HCT116 (cell line): ENCODE measurements around the gene ELAC1. TPM values are rescaled to one million over a fixed set of nuclear protein-coding genes. Genes with fewer than 3 reads are reported as not detected.

Experiments
- ATAC-seq: fragments of 200-7000 bp; cut with Tn5 transposase; 2 replicates; pipeline ENCODE4 v1.9.1; 2020; ENCODE audit warnings: mild to moderate bottlenecking, moderate library complexity
- BruUV-seq: library from RNA; stranded (reverse); fragments of 400-500 nt; replicated peaks from 2 replicates; lab custom pipeline; 2021; lab: Mats Ljungman, UMichigan
- CTCF ChIA-PET: fragments of 300-600 bp; sonication (Branson Sonifier 250); formaldehyde crosslinking; loops from one replicate; lab custom pipeline; 2021; ENCODE audit warnings: antibody characterized with exemption; lab: Charles Lee
- POLR2A ChIA-PET: fragments of 300-600, 350-600 bp; sonication (Branson Sonifier 250); formaldehyde crosslinking; loops from one replicate; lab custom pipeline; 2021; ENCODE audit warnings: antibody characterized with exemption; lab: Charles Lee
- RAD21 ChIA-PET, 2 experiments: fragments of 300-600 bp; sonication (Branson Sonifier 250); formaldehyde crosslinking; loops; one replicate each; lab custom pipeline; 2023; ENCODE audit warnings: low total read pairs in 2 of 2; ENCODE audit not compliant: uncharacterized antibody in 2 of 2, unreplicated experiment in 2 of 2, low non-redundant PET in 1 of 2; lab: Charles Lee
- DNase-seq: peaks from one replicate; pipeline ENCODE4 v3.0.0-alpha.2; 2010; ENCODE audit warnings: low read depth, low spot score
- H2AFZ ChIP-seq: fragments of 200-600 bp; shearing (Covaris generic), sonication (generic); 2 replicates; pipeline ENCODE4 v1.6.1; 2017; ENCODE audit warnings: low read depth, mixed run types, mixed read lengths, antibody characterized with exemption, low read length; ENCODE audit not compliant: poor library complexity, severe bottlenecking
- H3K27ac ChIP-seq: 2 replicates; pipeline ENCODE4 v1.5.1; 2012; ENCODE audit warnings: low read depth, low read length
- H3K27me3 ChIP-seq: fragments of 200-600 bp; sonication (generic); 2 replicates; pipeline ENCODE4 v1.6.1; 2016; ENCODE audit warnings: mixed run types, low read length, mixed read lengths; ENCODE audit not compliant: insufficient read depth
- H3K36me3 ChIP-seq, 2 experiments: fragments of 200-500 bp in 1 of 2; fragments of 200-600 bp in 1 of 2; sonication (Bioruptor generic) in 1 of 2; sonication (generic) in 1 of 2; 2 replicates each; pipeline versions ENCODE4 v1.5.1 to v1.6.1; 2014 to 2016; ENCODE audit warnings: low read length in 2 of 2, inconsistent platforms in 1 of 2, mixed read lengths in 1 of 2, mixed run types in 1 of 2; ENCODE audit not compliant: insufficient read depth in 2 of 2, control insufficient read depth in 1 of 2
- H3K4me1 ChIP-seq, 2 experiments: fragments of 200-600 bp in 1 of 2; sonication (generic) in 1 of 2; 2 replicates each; pipeline versions ENCODE4 v1.5.1 to v1.6.1; 2012 to 2017; ENCODE audit warnings: low read length in 2 of 2, inconsistent platforms in 1 of 2, mild to moderate bottlenecking in 1 of 2, mixed read lengths in 1 of 2, mixed run types in 1 of 2, moderate library complexity in 1 of 2; ENCODE audit not compliant: insufficient read depth in 2 of 2, control insufficient read depth in 1 of 2
- H3K4me2 ChIP-seq: fragments of 200-600 bp; sonication (generic); 2 replicates; pipeline ENCODE4 v1.6.1; 2017; ENCODE audit warnings: mixed run types, low read length, mixed read lengths
- H3K4me3 ChIP-seq, 2 experiments: fragments of 200-600 bp in 1 of 2; sonication (generic) in 1 of 2; replicated peaks in 1 of 2; 2 replicates each; pipeline ENCODE4 v1.5.1; 2011 to 2016; ENCODE audit warnings: low read length in 2 of 2, control low read depth in 1 of 2, low read depth in 1 of 2, mild to moderate bottlenecking in 1 of 2, mixed read lengths in 1 of 2, mixed run types in 1 of 2
- H3K79me2 ChIP-seq: fragments of 200-600 bp; sonication (generic); 2 replicates; pipeline ENCODE4 v1.6.1; 2017; ENCODE audit warnings: mild to moderate bottlenecking, mixed run types, low read length, moderate library complexity, mixed read lengths; ENCODE audit not compliant: insufficient read depth
- H3K9ac ChIP-seq: fragments of 200-600 bp; sonication (generic); 2 replicates; pipeline ENCODE4 v1.6.1; 2016; ENCODE audit warnings: low read length, mixed read lengths
- H3K9me2 ChIP-seq: fragments of 200-600 bp; sonication (generic), shearing (Covaris generic); 2 replicates; pipeline ENCODE4 v1.6.1; 2017; ENCODE audit warnings: mixed run types, mild to moderate bottlenecking, moderate library complexity; ENCODE audit not compliant: insufficient read depth
- H3K9me3 ChIP-seq, 2 experiments: fragments of 200-500 bp in 1 of 2; fragments of 200-600 bp in 1 of 2; sonication (Bioruptor generic) in 1 of 2; sonication (generic) in 1 of 2; 2 replicates each; pipeline ENCODE4 v1.6.1; 2014 to 2017; ENCODE audit warnings: low read length in 2 of 2, mixed read lengths in 2 of 2, inconsistent platforms in 1 of 2, low read depth in 1 of 2, mild to moderate bottlenecking in 1 of 2, mixed run types in 1 of 2, moderate library complexity in 1 of 2; ENCODE audit not compliant: control insufficient read depth in 1 of 2, insufficient read depth in 1 of 2
- H4K20me1 ChIP-seq: fragments of 200-600 bp; sonication (generic), shearing (Covaris generic); 2 replicates; pipeline ENCODE4 v1.6.1; 2017; ENCODE audit warnings: mixed run types, mild to moderate bottlenecking, moderate library complexity; ENCODE audit not compliant: insufficient read depth
- CBX3 ChIP-seq: IDR thresholded peaks from 2 replicates; pipeline ENCODE4 v1.6.1; 2012; ENCODE audit warnings: low read depth
- EZH2 ChIP-seq: fragments of 200-600 bp; sonication (generic); IDR thresholded peaks from 2 replicates; pipeline ENCODE4 v1.6.1; 2017; ENCODE audit warnings: antibody characterized with exemption, mixed run types
- EZH2phosphoT487 ChIP-seq: fragments of 200-600 bp; IDR thresholded peaks from 2 replicates; pipeline ENCODE4 v1.6.1; 2018; ENCODE audit warnings: antibody characterized with exemption, borderline replicate concordance
- FOSL1 ChIP-seq: IDR thresholded peaks from 2 replicates; pipeline ENCODE4 v1.6.1; 2012; ENCODE audit warnings: low read depth
- POLR2A ChIP-seq: IDR thresholded peaks from 2 replicates; pipeline ENCODE4 v1.7.0; 2011; ENCODE audit warnings: borderline replicate concordance; ENCODE audit not compliant: insufficient read depth, insufficient read length; ENCODE audit errors: extremely low read depth
- POLR2AphosphoS5 ChIP-seq: IDR thresholded peaks from 2 replicates; pipeline ENCODE4 v1.6.1; 2011; ENCODE audit warnings: mild to moderate bottlenecking, low read depth, low read length, moderate library complexity
- RAD21 ChIP-seq: IDR thresholded peaks from 2 replicates; pipeline ENCODE4 v1.6.1; 2012; ENCODE audit warnings: low read depth, mild to moderate bottlenecking
- SP1 ChIP-seq: IDR thresholded peaks from 2 replicates; pipeline ENCODE4 v1.6.1; 2012; ENCODE audit warnings: low read depth
- SRF ChIP-seq: IDR thresholded peaks from 2 replicates; pipeline ENCODE4 v1.6.1; 2012; ENCODE audit warnings: low read depth
- YY1 ChIP-seq: IDR thresholded peaks from 2 replicates; pipeline ENCODE4 v1.6.1; 2011; ENCODE audit warnings: low read length, low read depth, moderate library complexity, mild to moderate bottlenecking; ENCODE audit not compliant: insufficient replicate concordance; ENCODE audit errors: extremely low read depth
- ZFX ChIP-seq: fragments of 450-650 bp; IDR thresholded peaks from 2 replicates; pipeline ENCODE4 v1.6.1; 2017
- intact Hi-C: fragments of 100-400 bp; cut with micrococcal nuclease; formaldehyde crosslinking; loops from 2 replicates; pipeline ENCODE4 v1.10.0; 2022
- total RNA-seq: library from RNA; stranded (reverse); gene quantifications from one replicate; pipeline ENCODE4 v1.2.1, GENCODE V29; 2021; ENCODE audit not compliant: unreplicated experiment
- TF ChIP-seq, protein P1 (sequence below): IDR thresholded peaks from 2 replicates; pipeline ENCODE4 v1.6.1; 2011; ENCODE audit warnings: mild to moderate bottlenecking, low read length, moderate library complexity; ENCODE audit not compliant: insufficient replicate concordance; ENCODE audit errors: extremely low read depth
- TF ChIP-seq, protein P2 (sequence below), 3 experiments: fragments of 200-600 bp in 1 of 3; sonication (generic) in 1 of 3; IDR thresholded peaks in 2 of 3; conservative IDR thresholded peaks in 1 of 3; 2 replicates each; pipeline ENCODE4 v1.5.1; 2012 to 2017; ENCODE audit warnings: low read depth in 2 of 3, low read length in 2 of 3, antibody characterized with exemption in 1 of 3, borderline replicate concordance in 1 of 3, control low read depth in 1 of 3, mild to moderate bottlenecking in 1 of 3, mixed read lengths in 1 of 3, mixed run types in 1 of 3, moderate library complexity in 1 of 3; ENCODE audit not compliant: insufficient read depth in 1 of 3

ELAC1 gene
- total RNA-seq, 1 experiment from 2014 or later = 8.6 TPM

DNA sequence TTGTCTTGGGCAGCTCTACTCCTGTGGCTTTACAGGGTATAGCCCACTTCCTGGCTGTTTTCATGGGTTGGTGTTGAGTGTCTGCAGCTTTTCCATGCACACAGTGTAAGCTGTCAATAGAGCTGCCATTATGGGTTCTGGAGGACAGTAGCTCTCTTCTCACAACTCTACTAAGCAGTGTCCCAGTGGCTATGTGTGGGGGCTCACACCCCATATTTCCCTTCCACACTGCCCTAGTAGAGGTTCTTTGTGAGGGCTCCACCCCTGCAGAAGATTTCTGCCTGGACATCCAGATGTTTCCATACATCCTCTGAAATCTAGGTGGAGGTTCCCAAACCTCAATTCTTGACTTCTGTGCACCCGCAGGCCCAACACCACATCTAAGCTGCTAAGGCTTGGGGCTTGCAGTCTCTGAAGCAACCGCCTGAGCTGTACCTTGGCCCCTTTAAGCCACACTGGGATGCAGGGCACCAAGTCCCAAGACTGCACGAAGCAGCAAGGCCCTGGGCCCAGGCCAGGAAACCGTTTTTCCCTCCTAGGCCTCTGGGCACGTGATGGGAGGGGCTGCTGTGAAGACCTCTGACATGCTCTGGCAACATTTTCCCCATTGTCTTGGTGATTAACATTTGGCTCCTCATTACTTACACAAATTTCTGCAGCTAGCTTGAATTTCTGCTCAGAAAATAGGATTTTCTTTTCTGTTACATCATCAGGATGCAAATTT is 9.4 kb downstream of the ELAC1 start:
- intact Hi-C loops = no loop called here
- DNase-seq (no peak), ATAC-seq (no peak)
- no peaks in the 10 kb centered on the region for H3K9me3 ChIP-seq
- peaks cover 7 to 19% of the 10 kb centered on the region in 2 experiments; a peak in 3 of 4 replicates for H3K36me3 ChIP-seq
- TF ChIP-seq, protein P1, sequence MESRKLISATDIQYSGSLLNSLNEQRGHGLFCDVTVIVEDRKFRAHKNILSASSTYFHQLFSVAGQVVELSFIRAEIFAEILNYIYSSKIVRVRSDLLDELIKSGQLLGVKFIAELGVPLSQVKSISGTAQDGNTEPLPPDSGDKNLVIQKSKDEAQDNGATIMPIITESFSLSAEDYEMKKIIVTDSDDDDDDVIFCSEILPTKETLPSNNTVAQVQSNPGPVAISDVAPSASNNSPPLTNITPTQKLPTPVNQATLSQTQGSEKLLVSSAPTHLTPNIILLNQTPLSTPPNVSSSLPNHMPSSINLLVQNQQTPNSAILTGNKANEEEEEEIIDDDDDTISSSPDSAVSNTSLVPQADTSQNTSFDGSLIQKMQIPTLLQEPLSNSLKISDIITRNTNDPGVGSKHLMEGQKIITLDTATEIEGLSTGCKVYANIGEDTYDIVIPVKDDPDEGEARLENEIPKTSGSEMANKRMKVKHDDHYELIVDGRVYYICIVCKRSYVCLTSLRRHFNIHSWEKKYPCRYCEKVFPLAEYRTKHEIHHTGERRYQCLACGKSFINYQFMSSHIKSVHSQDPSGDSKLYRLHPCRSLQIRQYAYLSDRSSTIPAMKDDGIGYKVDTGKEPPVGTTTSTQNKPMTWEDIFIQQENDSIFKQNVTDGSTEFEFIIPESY = no peak
- H3K27ac ChIP-seq = no peak overlapping the region
- CTCF ChIA-PET = no interaction called here
- H3K27me3 ChIP-seq = no peaks in the 10 kb centered on the region
- H3K4me3 ChIP-seq = no peak overlapping the region
- H3K9ac ChIP-seq = no peak overlapping the region
- no peaks in the 10 kb centered on the region for H3K9me2 ChIP-seq
- no peak overlapping the region for H2AFZ ChIP-seq
- H3K4me2 ChIP-seq = no peak overlapping the region
- H4K20me1 ChIP-seq = no peaks in the 10 kb centered on the region
- RAD21 ChIA-PET = no interaction called here
- POLR2A ChIA-PET = no interaction called here
- no peaks in the 10 kb centered on the region for H3K79me2 ChIP-seq
- no TSS peak for BruUV-seq
- H3K4me1 ChIP-seq = peaks cover 0 to 12% of the 10 kb centered on the region in 2 experiments; a peak in 2 of 4 replicates

DNA sequence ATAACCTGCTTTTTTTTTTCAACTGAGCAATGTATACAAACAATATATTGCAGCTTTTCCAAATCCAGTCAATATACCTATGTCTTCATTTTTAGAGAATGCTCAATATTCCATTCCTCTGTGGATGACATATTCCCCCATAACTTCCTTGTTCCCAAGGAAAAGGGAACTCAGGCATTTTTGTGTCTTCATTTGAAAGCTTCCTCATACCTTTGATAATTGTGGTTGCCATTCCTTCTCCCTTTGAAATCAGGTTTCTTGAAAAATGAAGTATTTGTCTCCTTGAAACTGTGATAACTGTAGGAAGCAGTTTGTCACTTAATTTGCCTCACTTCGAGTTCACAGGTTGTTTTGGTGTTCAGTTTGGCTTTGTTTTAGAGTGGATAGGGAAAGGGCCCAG is 13.5 kb downstream of the ELAC1 start:
- Histone ChIP-seq H3K9ac (no peak overlapping the region), H3K27me3 (no peaks in the 10 kb centered on the region), H3K9me2 (no peaks in the 10 kb centered on the region), H2AFZ (no peak overlapping the region), H4K20me1 (no peaks in the 10 kb centered on the region), H3K4me2 (no peak overlapping the region), H3K27ac (no peak overlapping the region), H3K9me3 (no peaks in the 10 kb centered on the region), H3K4me1 (peaks cover 2 to 9% of the 10 kb centered on the region in 2 experiments; a peak in 1 of 4 replicates), H3K79me2 (no peaks in the 10 kb centered on the region), H3K36me3 (peaks cover 4 to 12% of the 10 kb centered on the region in 2 experiments; a peak in 2 of 4 replicates), H3K4me3 (no peak overlapping the region)
- ChIA-PET CTCF (no interaction called here), RAD21 (no interaction called here), POLR2A (no interaction called here)
- ATAC-seq (no peak), DNase-seq (no peak)
- no TSS peak for BruUV-seq
- intact Hi-C loops = no loop called here
- TF ChIP-seq EZH2phosphoT487 (no peak), POLR2A (no peak), SRF (no peak), RAD21 (no peak), YY1 (no peak), SP1 (no peak), CBX3 (no peak), EZH2 (no peak), ZFX (no peak), POLR2AphosphoS5 (no peak), FOSL1 (no peak)
- TF ChIP-seq, protein P2, sequence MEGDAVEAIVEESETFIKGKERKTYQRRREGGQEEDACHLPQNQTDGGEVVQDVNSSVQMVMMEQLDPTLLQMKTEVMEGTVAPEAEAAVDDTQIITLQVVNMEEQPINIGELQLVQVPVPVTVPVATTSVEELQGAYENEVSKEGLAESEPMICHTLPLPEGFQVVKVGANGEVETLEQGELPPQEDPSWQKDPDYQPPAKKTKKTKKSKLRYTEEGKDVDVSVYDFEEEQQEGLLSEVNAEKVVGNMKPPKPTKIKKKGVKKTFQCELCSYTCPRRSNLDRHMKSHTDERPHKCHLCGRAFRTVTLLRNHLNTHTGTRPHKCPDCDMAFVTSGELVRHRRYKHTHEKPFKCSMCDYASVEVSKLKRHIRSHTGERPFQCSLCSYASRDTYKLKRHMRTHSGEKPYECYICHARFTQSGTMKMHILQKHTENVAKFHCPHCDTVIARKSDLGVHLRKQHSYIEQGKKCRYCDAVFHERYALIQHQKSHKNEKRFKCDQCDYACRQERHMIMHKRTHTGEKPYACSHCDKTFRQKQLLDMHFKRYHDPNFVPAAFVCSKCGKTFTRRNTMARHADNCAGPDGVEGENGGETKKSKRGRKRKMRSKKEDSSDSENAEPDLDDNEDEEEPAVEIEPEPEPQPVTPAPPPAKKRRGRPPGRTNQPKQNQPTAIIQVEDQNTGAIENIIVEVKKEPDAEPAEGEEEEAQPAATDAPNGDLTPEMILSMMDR (IDR thresholded peaks at IDR 0.05 in 2 of 3, conservative IDR thresholded peaks at IDR 0.05 in 1 of 3; ENCODE audit: borderline replicate concordance in 1 of 3, insufficient read depth in 1 of 3, low read depth in 2 of 3, low read length in 2 of 3) = no peak
